Astrocyte (in vitro differentiated cells and primary cell): ENCODE results near the gene TENM3. TPM values are rescaled to one million over a fixed set of nuclear protein-coding genes. Genes with fewer than 3 reads are reported as not detected.

ENCODE experiments used
- DNase-seq: peaks from one replicate; pipeline ENCODE4 v3.0.0-alpha.2; 2010; ENCODE audit warnings: low read depth
- FAIRE-seq: peaks from 2 replicates; lab custom pipeline; 2011; peaks lifted over from hg19 to GRCh38; lab: Jason Lieb, UNC
- H2AFZ ChIP-seq: 2 replicates; pipeline ENCODE4 v1.6.0; 2012; ENCODE audit warnings: low read depth, low read length, inconsistent platforms
- H3K27ac ChIP-seq: 2 replicates; pipeline ENCODE4 v1.5.1; 2011; ENCODE audit warnings: low read depth, low read length, inconsistent platforms
- H3K27me3 ChIP-seq: 2 replicates; pipeline ENCODE4 v1.6.0; 2011; ENCODE audit warnings: low read length, inconsistent platforms; ENCODE audit not compliant: insufficient read depth
- H3K36me3 ChIP-seq: 2 replicates; pipeline ENCODE4 v1.5.1; 2011; ENCODE audit warnings: low read length, inconsistent platforms; ENCODE audit not compliant: insufficient read depth
- H3K4me1 ChIP-seq: 2 replicates; pipeline ENCODE4 v1.5.1; 2011; ENCODE audit warnings: low read length, inconsistent platforms; ENCODE audit not compliant: insufficient read depth
- H3K4me2 ChIP-seq: 2 replicates; pipeline ENCODE4 v1.6.0; 2012; ENCODE audit warnings: low read length, inconsistent platforms
- H3K4me3 ChIP-seq: 2 replicates; pipeline ENCODE4 v1.5.1; 2011; ENCODE audit warnings: low read depth, mild to moderate bottlenecking, low read length, inconsistent platforms; ENCODE audit not compliant: insufficient read depth
- H3K79me2 ChIP-seq: 2 replicates; pipeline ENCODE4 v1.6.0; 2012; ENCODE audit warnings: mild to moderate bottlenecking, low read length, inconsistent platforms; ENCODE audit not compliant: insufficient read depth
- H3K9ac ChIP-seq: 2 replicates; pipeline ENCODE4 v1.6.0; 2012; ENCODE audit warnings: mild to moderate bottlenecking, low read length, inconsistent platforms
- H3K9me3 ChIP-seq: 2 replicates; pipeline ENCODE4 v1.5.1; 2012; ENCODE audit warnings: low read depth, mild to moderate bottlenecking, low read length, inconsistent platforms; ENCODE audit not compliant: insufficient read depth
- H4K20me1 ChIP-seq: 2 replicates; pipeline ENCODE4 v1.6.0; 2012; ENCODE audit warnings: low read length, inconsistent platforms; ENCODE audit not compliant: insufficient read depth
- H3K27ac Mint-ChIP-seq: one replicate; pipeline ENCODE4 v1.8.0; 2021; ENCODE audit warnings: mild to moderate bottlenecking, mixed read lengths; ENCODE audit not compliant: unreplicated experiment
- H3K27me3 Mint-ChIP-seq: one replicate; pipeline ENCODE4 v1.8.0; 2021; ENCODE audit warnings: low read depth, mixed read lengths; ENCODE audit not compliant: unreplicated experiment
- H3K36me3 Mint-ChIP-seq: one replicate; pipeline ENCODE4 v1.8.0; 2021; ENCODE audit warnings: low read depth, mixed read lengths; ENCODE audit not compliant: unreplicated experiment
- H3K4me1 Mint-ChIP-seq: one replicate; pipeline ENCODE4 v1.8.0; 2021; ENCODE audit warnings: low read depth, mixed read lengths; ENCODE audit not compliant: unreplicated experiment
- H3K4me3 Mint-ChIP-seq: one replicate; pipeline ENCODE4 v1.8.0; 2021; ENCODE audit warnings: mild to moderate bottlenecking, moderate library complexity, mixed read lengths; ENCODE audit not compliant: unreplicated experiment
- H3K9me3 Mint-ChIP-seq: one replicate; pipeline ENCODE4 v1.8.0; 2021; ENCODE audit warnings: mild to moderate bottlenecking, mixed read lengths; ENCODE audit not compliant: unreplicated experiment
- CTCF ChIP-seq: IDR thresholded peaks from 2 replicates; pipeline ENCODE4 v1.5.1; 2011; ENCODE audit warnings: low read depth, mild to moderate bottlenecking, inconsistent platforms, low read length, moderate library complexity; ENCODE audit not compliant: insufficient read depth
- EZH2 ChIP-seq: IDR thresholded peaks from 2 replicates; pipeline ENCODE4 v1.6.1; 2012; ENCODE audit warnings: mild to moderate bottlenecking, low read length, inconsistent platforms; ENCODE audit not compliant: insufficient read depth
- total RNA-seq: library from RNA; stranded (reverse); gene quantifications from 2 replicates; pipeline ENCODE4 v1.2.1, GENCODE V29; 2021

TENM3 gene
- total RNA-seq, 1 donor from 2014 or later, result 127 TPM

- H3K36me3 ChIP-seq, result no peaks in the 10 kb centered on the region
- H3K36me3 Mint-ChIP-seq, result peaks cover 3% of the 10 kb centered on the region
- no peak overlapping the region for H3K9ac ChIP-seq
- H2AFZ ChIP-seq, result no peak overlapping the region
- no peaks in the 10 kb centered on the region for H3K4me1 ChIP-seq
- H3K27me3 ChIP-seq, result no peaks in the 10 kb centered on the region
- H3K4me2 ChIP-seq, result no peak overlapping the region
- peaks cover 8% of the 10 kb centered on the region for H3K79me2 ChIP-seq
- peaks cover 9% of the 10 kb centered on the region for H4K20me1 ChIP-seq
- H3K4me3 Mint-ChIP-seq, result no peak overlapping the region
- no peaks in the 10 kb centered on the region for H3K9me3 ChIP-seq
- H3K4me1 Mint-ChIP-seq, result peaks cover 10% of the 10 kb centered on the region
- no peak overlapping the region for H3K4me3 ChIP-seq
- no peaks in the 10 kb centered on the region for H3K9me3 Mint-ChIP-seq
- FAIRE-seq (no peak), DNase-seq (no peak)
- TF ChIP-seq EZH2, result no peak
- no peak for TF ChIP-seq CTCF
- no peak overlapping the region for H3K27ac Mint-ChIP-seq
- no peaks in the 10 kb centered on the region for H3K27me3 Mint-ChIP-seq
- no peak overlapping the region for H3K27ac ChIP-seq
Measured at GRCh38 chr4:182547435-182547834, 304.2 kb downstream of the TENM3 start.

- Histone ChIP-seq H3K4me2 (no peak overlapping the region), H3K27ac (no peak overlapping the region), H3K9ac (no peak overlapping the region), H3K9me3 (no peaks in the 10 kb centered on the region), H3K4me3 (no peak overlapping the region), H3K4me1 (no peaks in the 10 kb centered on the region), H3K79me2 (peaks cover 1% of the 10 kb centered on the region), H2AFZ (no peak overlapping the region), H3K36me3 (no peaks in the 10 kb centered on the region), H3K27me3 (no peaks in the 10 kb centered on the region), H4K20me1 (peaks cover 5% of the 10 kb centered on the region)
- no peak for DNase-seq
- H3K27ac Mint-ChIP-seq, result no peak overlapping the region
- H3K36me3 Mint-ChIP-seq, result peaks cover 3% of the 10 kb centered on the region
- TF ChIP-seq CTCF, result no peak
- TF ChIP-seq EZH2, result no peak
- H3K4me3 Mint-ChIP-seq, result no peak overlapping the region
- no peak for FAIRE-seq
- H3K9me3 Mint-ChIP-seq, result no peaks in the 10 kb centered on the region
- H3K4me1 Mint-ChIP-seq, result peaks cover 7% of the 10 kb centered on the region
- no peaks in the 10 kb centered on the region for H3K27me3 Mint-ChIP-seq
Measured at GRCh38 chr4:182548156-182548555, 305.0 kb downstream of the TENM3 start.

GRCh38 chr4:182549356-182549755, 306.2 kb downstream of the TENM3 start:
- TF ChIP-seq CTCF (no peak), EZH2 (no peak)
- H3K4me1 Mint-ChIP-seq, result peaks cover 13% of the 10 kb centered on the region
- Histone ChIP-seq H2AFZ (no peak overlapping the region), H3K27ac (no peak overlapping the region), H4K20me1 (peaks cover 4% of the 10 kb centered on the region), H3K79me2 (peaks cover 3% of the 10 kb centered on the region), H3K4me3 (no peak overlapping the region), H3K9me3 (no peaks in the 10 kb centered on the region), H3K36me3 (no peaks in the 10 kb centered on the region), H3K4me2 (no peak overlapping the region), H3K4me1 (peaks cover 3% of the 10 kb centered on the region), H3K9ac (no peak overlapping the region), H3K27me3 (no peaks in the 10 kb centered on the region)
- peaks cover 3% of the 10 kb centered on the region for H3K36me3 Mint-ChIP-seq
- FAIRE-seq (no peak), DNase-seq (no peak)
- H3K4me3 Mint-ChIP-seq, result no peak overlapping the region
- no peak overlapping the region for H3K27ac Mint-ChIP-seq
- no peaks in the 10 kb centered on the region for H3K27me3 Mint-ChIP-seq
- no peaks in the 10 kb centered on the region for H3K9me3 Mint-ChIP-seq
